ENCODE results near the gene TBC1D24.

Gene TBC1D24

GRCh38 chr16:2455081-2455845, 19.7 kb upstream of the TBC1D24 start:
- no peaks in the 10 kb centered on the region for H3K27me3 Mint-ChIP-seq
- H3K27ac Mint-ChIP-seq (ENCODE audit: low read depth): no peak overlapping the region
- DNase-seq (ENCODE audit: low spot score in 2 of 2) (no peak), ATAC-seq (replicated peaks; ENCODE audit: extremely low read depth, poor library complexity, severe bottlenecking) (no peak)
- H3K9me3 Mint-ChIP-seq: no peaks in the 10 kb centered on the region
- peaks cover 6% of the 10 kb centered on the region for H3K4me1 Mint-ChIP-seq
- no peak overlapping the region for H3K4me3 Mint-ChIP-seq
- peaks cover 13% of the 10 kb centered on the region for H3K36me3 Mint-ChIP-seq (ENCODE audit: insufficient read depth)

GRCh38 chr16:2456551-2457153, 18.3 kb upstream of the TBC1D24 start:
- H3K27ac Mint-ChIP-seq (ENCODE audit: low read depth): no peak overlapping the region
- peaks cover 6% of the 10 kb centered on the region for H3K4me1 Mint-ChIP-seq
- DNase-seq (ENCODE audit: low spot score in 2 of 2) (no peak), ATAC-seq (replicated peaks; ENCODE audit: extremely low read depth, poor library complexity, severe bottlenecking) (no peak)
- H3K36me3 Mint-ChIP-seq (ENCODE audit: insufficient read depth): peaks cover 8% of the 10 kb centered on the region
- H3K4me3 Mint-ChIP-seq: no peak overlapping the region
- no peaks in the 10 kb centered on the region for H3K27me3 Mint-ChIP-seq
- H3K9me3 Mint-ChIP-seq: no peaks in the 10 kb centered on the region

GRCh38 chr16:2457267-2457666, 17.7 kb upstream of the TBC1D24 start:
- ATAC-seq (replicated peaks; ENCODE audit: extremely low read depth, poor library complexity, severe bottlenecking): no peak
- H3K4me3 Mint-ChIP-seq: no peak overlapping the region
- no peaks in the 10 kb centered on the region for H3K27me3 Mint-ChIP-seq
- H3K9me3 Mint-ChIP-seq: no peaks in the 10 kb centered on the region
- H3K36me3 Mint-ChIP-seq (ENCODE audit: insufficient read depth): peaks cover 5% of the 10 kb centered on the region
- H3K27ac Mint-ChIP-seq (ENCODE audit: low read depth): no peak overlapping the region
- peaks cover 6% of the 10 kb centered on the region for H3K4me1 Mint-ChIP-seq
- DNase-seq (ENCODE audit: low spot score in 2 of 2): no peak

GRCh38 chr16:2457946-2458345, 17.0 kb upstream of the TBC1D24 start:
- DNase-seq (ENCODE audit: low spot score in 2 of 2): no peak
- Mint-ChIP-seq H3K4me1 (peaks cover 6% of the 10 kb centered on the region), H3K4me3 (no peak overlapping the region), H3K36me3 (ENCODE audit: insufficient read depth) (peaks cover 5% of the 10 kb centered on the region), H3K9me3 (no peaks in the 10 kb centered on the region), H3K27ac (ENCODE audit: low read depth) (no peak overlapping the region), H3K27me3 (no peaks in the 10 kb centered on the region)
- ATAC-seq (replicated peaks; ENCODE audit: extremely low read depth, poor library complexity, severe bottlenecking): no peak

- Mint-ChIP-seq H3K27ac (ENCODE audit: low read depth) (peak overlapping the region; percentile 24), H3K4me3 (peak overlapping the region; percentile 76), H3K36me3 (ENCODE audit: insufficient read depth) (peaks cover 5% of the 10 kb centered on the region), H3K27me3 (no peaks in the 10 kb centered on the region), H3K4me1 (peaks cover 6% of the 10 kb centered on the region), H3K9me3 (no peaks in the 10 kb centered on the region)
- ATAC-seq (replicated peaks; ENCODE audit: extremely low read depth, poor library complexity, severe bottlenecking) (no peak), DNase-seq (ENCODE audit: low spot score in 2 of 2) (no peak)
Measured at GRCh38 chr16:2458887-2459646, 15.9 kb upstream of the TBC1D24 start.

- H3K36me3 Mint-ChIP-seq (ENCODE audit: insufficient read depth): peaks cover 3% of the 10 kb centered on the region
- H3K4me3 Mint-ChIP-seq: peak within 1 kb of the TSS; percentile 76
Measured at GRCh38 chr16:2459647-2460390, 15.1 kb upstream of the TBC1D24 start, which contains the start of gene TEDC2. Gene TEDC2, plus strand, starts transcription at chr16:2460109. Its CDS starts 36 bp downstream, at chr16:2460145.

GRCh38 chr16:2460391-2460713, 14.6 kb upstream of the TBC1D24 start:
- peaks cover 3% of the 10 kb centered on the region for H3K36me3 Mint-ChIP-seq (ENCODE audit: insufficient read depth)
- H3K9me3 Mint-ChIP-seq: no peaks in the 10 kb centered on the region
- ATAC-seq (replicated peaks; ENCODE audit: extremely low read depth, poor library complexity, severe bottlenecking): peak; percentile 2
- no peak overlapping the region for H3K4me3 Mint-ChIP-seq
- no peaks in the 10 kb centered on the region for H3K27me3 Mint-ChIP-seq
- no peak overlapping the region for H3K27ac Mint-ChIP-seq (ENCODE audit: low read depth)
- peaks cover 6% of the 10 kb centered on the region for H3K4me1 Mint-ChIP-seq
- DNase-seq (ENCODE audit: low spot score in 2 of 2): no peak

More at GRCh38 chr16:2459647-2460390, 15.1 kb upstream of the TBC1D24 start, which contains the start of gene TEDC2:
- no peaks in the 10 kb centered on the region for H3K9me3 Mint-ChIP-seq
- H3K27me3 Mint-ChIP-seq: no peaks in the 10 kb centered on the region
- peak; percentile 98 for ATAC-seq (replicated peaks; ENCODE audit: extremely low read depth, poor library complexity, severe bottlenecking)
- DNase-seq (ENCODE audit: low spot score in 2 of 2): peak; percentile 92 to 94
- H3K4me1 Mint-ChIP-seq: peaks cover 6% of the 10 kb centered on the region
- peak within 1 kb of the TSS; percentile 24 for H3K27ac Mint-ChIP-seq (ENCODE audit: low read depth)

- H3K27ac Mint-ChIP-seq (ENCODE audit: low read depth): no peak overlapping the region
- H3K4me1 Mint-ChIP-seq: peaks cover 6% of the 10 kb centered on the region
- DNase-seq (ENCODE audit: low spot score in 2 of 2) (no peak), ATAC-seq (replicated peaks; ENCODE audit: extremely low read depth, poor library complexity, severe bottlenecking) (no peak)
- peaks cover 3% of the 10 kb centered on the region for H3K36me3 Mint-ChIP-seq (ENCODE audit: insufficient read depth)
- H3K9me3 Mint-ChIP-seq: no peaks in the 10 kb centered on the region
- H3K4me3 Mint-ChIP-seq: no peak overlapping the region
- no peaks in the 10 kb centered on the region for H3K27me3 Mint-ChIP-seq
Measured at GRCh38 chr16:2460916-2461315, 14.0 kb upstream of the TBC1D24 start.

GRCh38 chr16:2462031-2462866, 12.7 kb upstream of the TBC1D24 start:
- H3K27me3 Mint-ChIP-seq: no peaks in the 10 kb centered on the region
- H3K4me3 Mint-ChIP-seq: no peak overlapping the region
- ATAC-seq (replicated peaks; ENCODE audit: extremely low read depth, poor library complexity, severe bottlenecking) (no peak), DNase-seq (ENCODE audit: low spot score in 2 of 2) (no peak)
- H3K9me3 Mint-ChIP-seq: no peaks in the 10 kb centered on the region
- H3K27ac Mint-ChIP-seq (ENCODE audit: low read depth): no peak overlapping the region
- H3K4me1 Mint-ChIP-seq: peaks cover 6% of the 10 kb centered on the region
- peaks cover 3% of the 10 kb centered on the region for H3K36me3 Mint-ChIP-seq (ENCODE audit: insufficient read depth)

- DNase-seq (ENCODE audit: low spot score in 2 of 2) (no peak), ATAC-seq (replicated peaks; ENCODE audit: extremely low read depth, poor library complexity, severe bottlenecking) (no peak)
- H3K36me3 Mint-ChIP-seq (ENCODE audit: insufficient read depth): peaks cover 2% of the 10 kb centered on the region
- H3K4me1 Mint-ChIP-seq: peaks cover 5% of the 10 kb centered on the region
- no peak overlapping the region for H3K27ac Mint-ChIP-seq (ENCODE audit: low read depth)
- H3K9me3 Mint-ChIP-seq: no peaks in the 10 kb centered on the region
- H3K27me3 Mint-ChIP-seq: peaks cover 13% of the 10 kb centered on the region
- H3K4me3 Mint-ChIP-seq: no peak overlapping the region
Measured at GRCh38 chr16:2464333-2464732, 10.6 kb upstream of the TBC1D24 start.

- H3K27ac Mint-ChIP-seq (ENCODE audit: low read depth): no peak overlapping the region
- H3K9me3 Mint-ChIP-seq: no peaks in the 10 kb centered on the region
- no peak for ATAC-seq (replicated peaks; ENCODE audit: extremely low read depth, poor library complexity, severe bottlenecking)
- H3K36me3 Mint-ChIP-seq (ENCODE audit: insufficient read depth): peaks cover 1% of the 10 kb centered on the region
- H3K4me3 Mint-ChIP-seq: no peak overlapping the region
- peaks cover 28% of the 10 kb centered on the region for H3K27me3 Mint-ChIP-seq
- H3K4me1 Mint-ChIP-seq: no peaks in the 10 kb centered on the region
- DNase-seq (ENCODE audit: low spot score in 2 of 2): no peak
Measured at GRCh38 chr16:2465653-2466415, 9.1 kb upstream of the TBC1D24 start.

Data from central memory CD8-positive, alpha-beta T cell (primary cell).